IMR-90 (cell line): ENCODE data around the gene HMX2. TPM values are rescaled to one million over a fixed set of nuclear protein-coding genes. Genes with fewer than 3 reads are reported as not detected.

Source experiments
- ATAC-seq: fragments of 200-7000 bp; cut with Tn5 transposase; 2 replicates; pipeline ENCODE4 v1.9.1; 2020; ENCODE audit warnings: low read depth, mild to moderate bottlenecking, moderate library complexity
- BruUV-seq: library from RNA; stranded (reverse); fragments of 400-500 nt; replicated peaks from 2 replicates; lab custom pipeline; 2021; lab: Mats Ljungman, UMichigan
- CTCF ChIA-PET: fragments of 300-600 bp; formaldehyde crosslinking; extraction: SDS; loops from one replicate; lab custom pipeline; 2021; ENCODE audit warnings: antibody characterized with exemption; lab: Yijun Ruan, JAX
- POLR2A ChIA-PET: fragments of 300-600 bp; sonication (Branson Sonifier 250); formaldehyde crosslinking; loops from one replicate; lab custom pipeline; 2022; ENCODE audit warnings: antibody characterized with exemption; ENCODE audit not compliant: unreplicated experiment; lab: Charles Lee
- DNase-seq: peaks from one replicate; pipeline ENCODE4 v3.0.0; 2013
- H2AFZ ChIP-seq: replicated peaks from 2 replicates; pipeline ENCODE3; 2013; ENCODE audit warnings: low read length, mild to moderate bottlenecking; ENCODE audit not compliant: poor library complexity
- H2AK5ac ChIP-seq: 2 replicates; pipeline ENCODE4 v1.6.1; 2013; ENCODE audit warnings: low read depth, low read length, inconsistent platforms
- H2AK9ac ChIP-seq: replicated peaks from 2 replicates; pipeline ENCODE3; 2013; ENCODE audit warnings: mild to moderate bottlenecking, low read depth, low read length, moderate library complexity; ENCODE audit not compliant: poor library complexity
- H2BK120ac ChIP-seq: 2 replicates; pipeline ENCODE4 v1.6.1; 2013; ENCODE audit warnings: low read depth, low read length, inconsistent platforms
- H2BK15ac ChIP-seq: 3 replicates; pipeline ENCODE4 v1.6.1; 2013; ENCODE audit warnings: low read depth, low read length, inconsistent platforms
- H2BK20ac ChIP-seq: 2 replicates; pipeline ENCODE4 v1.6.1; 2013; ENCODE audit warnings: low read depth, mild to moderate bottlenecking, inconsistent platforms, low read length, moderate library complexity
- H2BK5ac ChIP-seq: 2 replicates; pipeline ENCODE4 v1.6.1; 2013; ENCODE audit warnings: mild to moderate bottlenecking, low read depth, low read length, inconsistent platforms; ENCODE audit not compliant: poor library complexity, severe bottlenecking
- H3K14ac ChIP-seq: replicated peaks from 2 replicates; pipeline ENCODE4 v1.6.1; 2013; ENCODE audit warnings: low read depth, low read length, inconsistent platforms
- H3K18ac ChIP-seq: 2 replicates; pipeline ENCODE4 v1.6.1; 2013; ENCODE audit warnings: low read depth, low read length, control low read depth
- H3K23ac ChIP-seq: 2 replicates; pipeline ENCODE4 v1.6.1; 2013; ENCODE audit warnings: low read depth, low read length, inconsistent platforms
- H3K27ac ChIP-seq: 2 replicates; pipeline ENCODE4 v1.5.1; 2013; ENCODE audit warnings: mild to moderate bottlenecking, control low read depth, low read length; ENCODE audit not compliant: insufficient read depth
- H3K27me3 ChIP-seq: 2 replicates; pipeline ENCODE4 v1.6.1; 2013; ENCODE audit warnings: low read length; ENCODE audit not compliant: control insufficient read depth, insufficient read depth
- H3K36me3 ChIP-seq: 2 replicates; pipeline ENCODE4 v1.6.1; 2013; ENCODE audit warnings: low read length, mixed read lengths; ENCODE audit not compliant: control insufficient read depth, insufficient read depth
- H3K4ac ChIP-seq: 2 replicates; pipeline ENCODE4 v1.6.1; 2013; ENCODE audit warnings: low read depth, low read length, inconsistent platforms
- H3K4me1 ChIP-seq: 2 replicates; pipeline ENCODE4 v1.6.1; 2013; ENCODE audit warnings: low read length, mixed read lengths; ENCODE audit not compliant: control insufficient read depth, insufficient read depth
- H3K4me2 ChIP-seq: 2 replicates; pipeline ENCODE4 v1.6.1; 2013; ENCODE audit warnings: low read depth, mild to moderate bottlenecking, control low read depth, low read length, moderate library complexity
- H3K4me3 ChIP-seq: 2 replicates; pipeline ENCODE4 v1.5.1; 2013; ENCODE audit warnings: low read depth, mild to moderate bottlenecking, control low read depth, low read length, moderate library complexity; ENCODE audit not compliant: insufficient read depth
- H3K56ac ChIP-seq: 2 replicates; pipeline ENCODE4 v1.6.1; 2013; ENCODE audit warnings: low read length, inconsistent platforms; ENCODE audit not compliant: insufficient read depth; ENCODE audit errors: extremely low read depth
- H3K79me1 ChIP-seq, 2 experiments: 2 replicates each; pipeline ENCODE4 v1.6.1; 2013; ENCODE audit warnings: low read length in 2 of 2, inconsistent platforms in 1 of 2, low read depth in 1 of 2
- H3K9ac ChIP-seq: 2 replicates; pipeline ENCODE4 v1.6.1; 2013; ENCODE audit warnings: low read depth, low read length, control low read depth
- H3K9me1 ChIP-seq: 2 replicates; pipeline ENCODE4 v1.6.1; 2013; ENCODE audit warnings: low read length, inconsistent platforms; ENCODE audit not compliant: insufficient read depth
- H3K9me3 ChIP-seq: 2 replicates; pipeline ENCODE4 v1.6.1; 2013; ENCODE audit warnings: low read length; ENCODE audit not compliant: control insufficient read depth, insufficient read depth
- H4K20me1 ChIP-seq: 2 replicates; pipeline ENCODE4 v1.6.1; 2013; ENCODE audit warnings: low read length, inconsistent platforms; ENCODE audit not compliant: insufficient read depth
- H4K5ac ChIP-seq: 2 replicates; pipeline ENCODE4 v1.6.1; 2013; ENCODE audit warnings: mild to moderate bottlenecking, low read depth, low read length, control low read depth
- H4K8ac ChIP-seq, 2 experiments: 2 replicates each; pipeline ENCODE4 v1.6.1; 2013; ENCODE audit warnings: low read depth in 2 of 2, low read length in 2 of 2, control low read depth in 1 of 2, inconsistent platforms in 1 of 2
- H4K91ac ChIP-seq: 2 replicates; pipeline ENCODE4 v1.6.1; 2013; ENCODE audit warnings: low read depth, low read length, inconsistent platforms; ENCODE audit not compliant: insufficient read depth
- BHLHE40 ChIP-seq: fragments of 150-350 bp; IDR thresholded peaks from 2 replicates; pipeline ENCODE4 v1.6.1; 2016; ENCODE audit warnings: mild to moderate bottlenecking, low read depth, low read length
- CEBPB ChIP-seq: IDR thresholded peaks from 2 replicates; pipeline ENCODE4 v1.6.1; 2012; ENCODE audit warnings: low read depth, low read length, improper control_type of control experiment
- CTCF ChIP-seq: conservative IDR thresholded peaks from 2 replicates; pipeline ENCODE4 v1.5.1; 2012; ENCODE audit warnings: mild to moderate bottlenecking, low read depth, low read length, improper control_type of control experiment
- ELK1 ChIP-seq: fragments of 150-350 bp; IDR thresholded peaks from 2 replicates; pipeline ENCODE4 v1.6.1; 2016; ENCODE audit warnings: low read depth, mild to moderate bottlenecking, low read length, moderate library complexity, borderline replicate concordance
- FOS ChIP-seq: fragments of 150-350 bp; IDR thresholded peaks from 2 replicates; pipeline ENCODE4 v1.6.1; 2016; ENCODE audit warnings: low read depth, low read length
- MAFK ChIP-seq: IDR thresholded peaks from 2 replicates; pipeline ENCODE4 v1.6.1; 2012; ENCODE audit warnings: low read depth, low read length, improper control_type of control experiment
- MAZ ChIP-seq: IDR thresholded peaks from 2 replicates; pipeline ENCODE4 v1.6.1; 2012; ENCODE audit warnings: low read depth, mild to moderate bottlenecking, low read length, improper control_type of control experiment, moderate library complexity, borderline replicate concordance
- MXI1 ChIP-seq: IDR thresholded peaks from 2 replicates; pipeline ENCODE4 v1.6.1; 2012; ENCODE audit warnings: low read depth, mild to moderate bottlenecking, low read length, moderate library complexity, borderline replicate concordance
- NFE2L2 ChIP-seq: fragments of 150-350 bp; IDR thresholded peaks from 2 replicates; pipeline ENCODE4 v1.6.1; 2016; ENCODE audit warnings: low read depth, mild to moderate bottlenecking, low read length
- POLR2A ChIP-seq: IDR thresholded peaks from 2 replicates; pipeline ENCODE4 v1.6.1; 2012; ENCODE audit warnings: mild to moderate bottlenecking, low read depth, low read length
- RAD21 ChIP-seq: IDR thresholded peaks from 2 replicates; pipeline ENCODE4 v1.6.1; 2012; ENCODE audit warnings: low read length, improper control_type of control experiment
- RCOR1 ChIP-seq: IDR thresholded peaks from 2 replicates; pipeline ENCODE4 v1.6.1; 2012; ENCODE audit warnings: mild to moderate bottlenecking, low read length, improper control_type of control experiment; ENCODE audit not compliant: insufficient replicate concordance
- SMC3 ChIP-seq: fragments of 150-350 bp; IDR thresholded peaks from 2 replicates; pipeline ENCODE4 v1.6.1; 2016; ENCODE audit warnings: low read depth, mild to moderate bottlenecking, antibody characterized with exemption, low read length, moderate library complexity
- USF2 ChIP-seq: fragments of 150-350 bp; IDR thresholded peaks from 2 replicates; pipeline ENCODE4 v1.6.1; 2017; ENCODE audit warnings: mild to moderate bottlenecking, antibody characterized with exemption, low read length, low read depth
- WGBS, 2 experiments: methylation state at CpG; one replicate each; pipeline versions ENCODE4 v1.1.5 to v1.1.7; 2013; ENCODE audit warnings: missing lambda C conversion rate in 2 of 2; ENCODE audit not compliant: insufficient read length in 1 of 2; ENCODE audit errors: extremely low coverage in 2 of 2; 5-methylcytosine and 5-hydroxymethylcytosine counted together
- dilution Hi-C: fragments of 300-500 bp; cut with HindIII; formaldehyde crosslinking; loops from one replicate; pipeline ENCODE4 v1.14.3; 2018; ENCODE audit warnings: low sequenced_read_pairs; ENCODE audit not compliant: unreplicated experiment
- in situ Hi-C: fragments of 300-500 bp; cut with MboI; formaldehyde crosslinking; loops from 3 replicates; pipeline ENCODE4 v1.14.3; 2019; ENCODE audit warnings: low sequenced_read_pairs, inconsistent platforms, mixed read lengths
- intact Hi-C: fragments of 100-400 bp; cut with micrococcal nuclease; formaldehyde crosslinking; loops from 2 replicates; pipeline ENCODE4 v1.10.0; 2022
- polyA plus RNA-seq, 3 experiments: library from polyadenylated mRNA; depleted of rRNA; stranded (reverse); fragments of >200 nt; gene quantifications; 2 replicates each; pipeline ENCODE4 v1.2.3, GENCODE V29; 2012; ENCODE audit warnings: low replicate concordance in 1 of 3
- total RNA-seq: library from RNA; depleted of rRNA; stranded (reverse); fragments of >200 nt; gene quantifications from 2 replicates; pipeline ENCODE4 v1.2.3, GENCODE V29; 2012

Gene HMX2
- total and polyA plus RNA-seq, 2 of the 4 experiments (the other 2 are of a cell fraction), result not detected

GRCh38 chr10:123126246-123126645, 21.7 kb upstream of the HMX2 start:
- H3K14ac ChIP-seq, result no peak overlapping the region
- H2AFZ ChIP-seq, result no peak overlapping the region
- CTCF ChIA-PET, result interaction anchor here (1.2 kb wide), 1 partner anchor 84 kb away, joined by 3 read pairs; no protein-coding TSS in a partner anchor
- H2BK20ac ChIP-seq, result no peak overlapping the region
- H2BK15ac ChIP-seq, result no peak overlapping the region
- no peaks in the 10 kb centered on the region for H3K36me3 ChIP-seq
- dilution Hi-C loops (no loop called here), in situ Hi-C loops (loop anchor here (25.0 kb wide), 1 partner anchor 1261 kb away; no protein-coding TSS in a partner anchor), intact Hi-C loops (no loop called here)
- no peak overlapping the region for H2AK9ac ChIP-seq
- no peak overlapping the region for H4K8ac ChIP-seq
- H2BK120ac ChIP-seq, result no peak overlapping the region
- DNase-seq, result no peak
- no peak overlapping the region for H2BK5ac ChIP-seq
- TF ChIP-seq MAZ (no peak), SMC3 (no peak), POLR2A (no peak), RCOR1 (no peak), MXI1 (no peak), RAD21 (no peak), FOS (no peak), MAFK (no peak), CTCF (no peak), BHLHE40 (no peak), ELK1 (no peak), NFE2L2 (no peak), CEBPB (no peak), USF2 (no peak)
- no peak overlapping the region for H3K56ac ChIP-seq
- H3K9me3 ChIP-seq, result no peaks in the 10 kb centered on the region
- no peaks in the 10 kb centered on the region for H4K20me1 ChIP-seq
- no peaks in the 10 kb centered on the region for H3K4me1 ChIP-seq
- no peaks in the 10 kb centered on the region for H3K79me1 ChIP-seq
- H3K27ac ChIP-seq, result no peak overlapping the region
- H3K4me3 ChIP-seq, result no peak overlapping the region
- H3K27me3 ChIP-seq, result peaks cover 18% of the 10 kb centered on the region
- no peak overlapping the region for H3K18ac ChIP-seq
- H3K9me1 ChIP-seq, result no peaks in the 10 kb centered on the region
- no TSS peak for BruUV-seq
- H3K9ac ChIP-seq, result no peak overlapping the region
- no peak overlapping the region for H3K4me2 ChIP-seq
- H4K91ac ChIP-seq, result no peak overlapping the region
- H3K23ac ChIP-seq, result no peak overlapping the region
- no peak for ATAC-seq
- POLR2A ChIA-PET, result no interaction called here
- no peak overlapping the region for H3K4ac ChIP-seq
- WGBS, 2 experiments, result 39% methylated on average over 3 of the region's 5 CpGs; no CpG with 5 or more reads in 1 of the 2 experiments
- no peak overlapping the region for H4K5ac ChIP-seq
- H2AK5ac ChIP-seq, result no peak overlapping the region
